H9 (cell line): Measurements from ENCODE around the gene ATF7. TPM values are rescaled to one million over a fixed set of nuclear protein-coding genes. Genes with fewer than 3 reads are reported as not detected.

Experiments
- DNase-seq: peaks from one replicate; pipeline ENCODE4 v3.0.0-alpha.2; 2017
- H2AFZ ChIP-seq: one replicate; pipeline ENCODE4 v1.6.1; 2013; ENCODE audit warnings: mild to moderate bottlenecking, low read length, control low read depth, moderate library complexity
- H2AK5ac ChIP-seq: 2 replicates; pipeline ENCODE4 v1.6.1; 2013; ENCODE audit warnings: low read length, control low read depth, mixed read lengths; ENCODE audit not compliant: insufficient read length
- H2BK120ac ChIP-seq: one replicate; pipeline ENCODE4 v1.6.1; 2013; ENCODE audit warnings: low read depth, mild to moderate bottlenecking, low read length, control low read depth, inconsistent platforms; ENCODE audit not compliant: poor library complexity, severe bottlenecking
- H2BK12ac ChIP-seq: 2 replicates; pipeline ENCODE4 v1.6.1; 2013; ENCODE audit warnings: low read length, control low read depth, mixed read lengths, low read depth; ENCODE audit not compliant: insufficient read length
- H2BK15ac ChIP-seq: 2 replicates; pipeline ENCODE4 v1.6.1; 2013; ENCODE audit warnings: low read depth, low read length, control low read depth
- H2BK20ac ChIP-seq: one replicate; pipeline ENCODE4 v1.6.1; 2013; ENCODE audit warnings: low read depth, mild to moderate bottlenecking, low read length, control low read depth, inconsistent platforms; ENCODE audit not compliant: poor library complexity, severe bottlenecking
- H2BK5ac ChIP-seq: 2 replicates; pipeline ENCODE4 v1.6.1; 2013; ENCODE audit warnings: low read length, control low read depth, mixed read lengths; ENCODE audit not compliant: insufficient read length
- H3K14ac ChIP-seq: 2 replicates; pipeline ENCODE4 v1.6.1; 2013; ENCODE audit warnings: low read length, control low read depth; ENCODE audit not compliant: insufficient read depth
- H3K18ac ChIP-seq: 2 replicates; pipeline ENCODE4 v1.6.1; 2013; ENCODE audit warnings: low read depth, mild to moderate bottlenecking, mixed read lengths, low read length, control low read depth; ENCODE audit not compliant: insufficient read length
- H3K23ac ChIP-seq: 2 replicates; pipeline ENCODE4 v1.6.1; 2013; ENCODE audit warnings: low read length, control low read depth, mixed read lengths, low read depth; ENCODE audit not compliant: insufficient read length
- H3K23me2 ChIP-seq: 2 replicates; pipeline ENCODE4 v1.6.1; 2013; ENCODE audit warnings: low read depth, mild to moderate bottlenecking, mixed read lengths, low read length, control low read depth; ENCODE audit not compliant: insufficient read length, poor library complexity, severe bottlenecking
- H3K27ac ChIP-seq: 2 replicates; pipeline ENCODE4 v1.5.1; 2013; ENCODE audit warnings: low read length, control low read depth, mixed read lengths, low read depth; ENCODE audit not compliant: insufficient read length
- H3K27me3 ChIP-seq: 2 replicates; pipeline ENCODE4 v1.6.1; 2013; ENCODE audit warnings: low read length, control low read depth, inconsistent platforms; ENCODE audit not compliant: insufficient read depth
- H3K4ac ChIP-seq: 2 replicates; pipeline ENCODE4 v1.6.1; 2013; ENCODE audit warnings: low read depth, mild to moderate bottlenecking, control low read depth, inconsistent platforms, low read length, moderate library complexity
- H3K4me1 ChIP-seq: 2 replicates; pipeline ENCODE4 v1.6.1; 2013; ENCODE audit warnings: low read length, control low read depth, inconsistent platforms; ENCODE audit not compliant: insufficient read depth
- H3K4me2 ChIP-seq: 2 replicates; pipeline ENCODE4 v1.6.1; 2013; ENCODE audit warnings: low read length, control low read depth, mixed read lengths; ENCODE audit not compliant: insufficient read length, insufficient read depth
- H3K56ac ChIP-seq: 2 replicates; pipeline ENCODE4 v1.6.1; 2013; ENCODE audit warnings: low read depth, mild to moderate bottlenecking, mixed read lengths, low read length, control low read depth; ENCODE audit not compliant: insufficient read length
- H3K79me1 ChIP-seq: 2 replicates; pipeline ENCODE4 v1.6.1; 2013; ENCODE audit warnings: low read depth, mild to moderate bottlenecking, moderate library complexity, low read length, control low read depth, inconsistent platforms; ENCODE audit not compliant: insufficient read depth, poor library complexity, severe bottlenecking
- H3K79me2 ChIP-seq: 2 replicates; pipeline ENCODE4 v1.6.1; 2013; ENCODE audit warnings: low read length, control low read depth, inconsistent platforms; ENCODE audit not compliant: insufficient read depth
- H3K9ac ChIP-seq: 2 replicates; pipeline ENCODE4 v1.6.1; 2013; ENCODE audit warnings: low read length, control low read depth, mixed read lengths; ENCODE audit not compliant: insufficient read length; ENCODE audit errors: extremely low read depth
- H3K9me3 ChIP-seq: one replicate; pipeline ENCODE4 v1.6.1; 2013; ENCODE audit warnings: low read depth, low read length, inconsistent platforms; ENCODE audit not compliant: control insufficient read depth
- H3T11ph ChIP-seq: one replicate; pipeline ENCODE4 v1.6.1; 2013; ENCODE audit warnings: mild to moderate bottlenecking, low read length, control low read depth, inconsistent platforms
- H4K20me1 ChIP-seq: one replicate; pipeline ENCODE4 v1.6.1; 2013; ENCODE audit not compliant: control insufficient read depth, insufficient read length, insufficient read depth
- H4K5ac ChIP-seq: 2 replicates; pipeline ENCODE4 v1.6.1; 2013; ENCODE audit warnings: low read depth, mild to moderate bottlenecking, mixed read lengths, low read length, control low read depth; ENCODE audit not compliant: insufficient read length
- H4K8ac ChIP-seq: replicated peaks from 2 replicates; pipeline ENCODE4 v1.6.1; 2013; ENCODE audit warnings: low read length, control low read depth, mixed read lengths, low read depth; ENCODE audit not compliant: insufficient read length
- H4K91ac ChIP-seq: 2 replicates; pipeline ENCODE4 v1.6.1; 2013; ENCODE audit warnings: low read depth, mild to moderate bottlenecking, moderate library complexity, mixed read lengths, low read length, control low read depth; ENCODE audit not compliant: insufficient read length
- H3K27ac Mint-ChIP-seq, 3 experiments: 2 replicates in 2 of 3; 3 replicates in 1 of 3; pipeline ENCODE4 v1.8.0; 2020 to 2021; ENCODE audit warnings: mixed read lengths in 3 of 3, mild to moderate bottlenecking in 1 of 3, moderate library complexity in 1 of 3
- H3K27me3 Mint-ChIP-seq: 2 replicates; pipeline ENCODE4 v1.8.0; 2021; ENCODE audit warnings: low read depth, mild to moderate bottlenecking, moderate library complexity, mixed read lengths
- H3K36me3 Mint-ChIP-seq, 3 experiments: 2 replicates in 2 of 3; 3 replicates in 1 of 3; pipeline ENCODE4 v1.8.0; 2020 to 2021; ENCODE audit warnings: low read depth in 3 of 3, mixed read lengths in 3 of 3; ENCODE audit not compliant: insufficient read depth in 1 of 3
- H3K4me1 Mint-ChIP-seq, 2 experiments: 2 replicates each; pipeline ENCODE4 v1.8.0; 2020; ENCODE audit warnings: mixed read lengths in 2 of 2
- H3K4me3 Mint-ChIP-seq, 2 experiments: 2 replicates in 1 of 2; 3 replicates in 1 of 2; pipeline ENCODE4 v1.8.0; 2020 to 2021; ENCODE audit warnings: mild to moderate bottlenecking in 2 of 2, mixed read lengths in 2 of 2, moderate library complexity in 1 of 2
- H3K9me3 Mint-ChIP-seq, 2 experiments: 2 replicates in 1 of 2; 3 replicates in 1 of 2; pipeline ENCODE4 v1.8.0; 2020; ENCODE audit warnings: mild to moderate bottlenecking in 2 of 2, mixed read lengths in 2 of 2, moderate library complexity in 1 of 2
- WGBS: extraction: QIAGEN DNeasy Blood & Tissue Kit; methylation state at CpG from one replicate; pipeline ENCODE4 v1.1.7; 2013; ENCODE audit warnings: missing lambda C conversion rate, low lambda C conversion rate, mixed read lengths; ENCODE audit not compliant: insufficient read length; ENCODE audit errors: extremely low coverage; 5-methylcytosine and 5-hydroxymethylcytosine counted together
- total RNA-seq: library from RNA; stranded (reverse); gene quantifications from 2 replicates; pipeline ENCODE4 v1.2.1, GENCODE V29; 2021
- TF ChIP-seq, protein P1 (sequence below): fragments of 200-600 bp; sonication (generic); conservative IDR thresholded peaks from 3 replicates; pipeline ENCODE4 v1.8.0; 2021; ENCODE audit warnings: antibody characterized with exemption, mild to moderate bottlenecking

ATF7 gene
- total RNA-seq, 1 experiment from 2014 or later = 17.7 TPM

DNA sequence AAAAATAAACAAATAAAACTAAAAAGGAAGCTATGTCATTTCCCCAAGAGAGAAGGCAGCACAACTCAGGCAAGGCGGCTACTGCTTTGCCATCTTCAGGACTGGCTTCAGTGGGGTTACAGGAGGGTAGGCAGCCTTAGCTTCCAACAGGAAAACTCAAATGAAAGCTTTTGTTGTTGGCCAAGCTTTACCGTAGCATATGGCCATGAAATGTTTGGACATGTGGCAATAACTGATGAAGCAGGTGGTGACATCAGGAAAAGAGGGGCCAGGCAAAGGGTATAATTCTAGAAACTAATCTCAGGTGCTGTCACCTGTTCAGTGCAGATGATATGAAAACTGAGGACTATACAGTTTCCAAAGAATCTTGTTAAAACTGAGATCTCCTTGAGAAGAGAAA lies 96.1 kb downstream of the ATF7 start:
- no CpG with 5 or more reads among the region's 2 CpGs for WGBS

More for the DNA sequence above, 96.1 kb downstream of the ATF7 start:
- Histone ChIP-seq H3K4me2 (no peak overlapping the region), H3K27ac (no peak overlapping the region), H3K56ac (no peak overlapping the region), H3K4me1 (no peaks in the 10 kb centered on the region), H3K23ac (no peak overlapping the region), H2AK5ac (no peak overlapping the region), H3K9ac (no peak overlapping the region), H3K23me2 (no peaks in the 10 kb centered on the region), H3T11ph (no peak overlapping the region), H3K79me1 (no peaks in the 10 kb centered on the region), H2BK20ac (no peak overlapping the region), H4K91ac (no peak overlapping the region), H4K20me1 (no peaks in the 10 kb centered on the region), H3K18ac (no peak overlapping the region), H4K8ac (no peak overlapping the region), H3K14ac (no peak overlapping the region), H2BK5ac (no peak overlapping the region), H3K9me3 (no peaks in the 10 kb centered on the region), H2BK120ac (no peak overlapping the region), H4K5ac (no peak overlapping the region), H2AFZ (no peak overlapping the region), H3K4ac (no peak overlapping the region), H3K27me3 (no peaks in the 10 kb centered on the region), H2BK15ac (no peak overlapping the region), H2BK12ac (no peak overlapping the region), H3K79me2 (no peaks in the 10 kb centered on the region)
- H3K27me3 Mint-ChIP-seq = no peaks in the 10 kb centered on the region
- no peak overlapping the region for H3K4me3 Mint-ChIP-seq
- peaks cover 12 to 39% (median 33%) of the 10 kb centered on the region in 3 experiments; a peak in 6 of 7 replicates for H3K36me3 Mint-ChIP-seq
- no peaks in the 10 kb centered on the region for H3K4me1 Mint-ChIP-seq
- TF ChIP-seq, protein P1, sequence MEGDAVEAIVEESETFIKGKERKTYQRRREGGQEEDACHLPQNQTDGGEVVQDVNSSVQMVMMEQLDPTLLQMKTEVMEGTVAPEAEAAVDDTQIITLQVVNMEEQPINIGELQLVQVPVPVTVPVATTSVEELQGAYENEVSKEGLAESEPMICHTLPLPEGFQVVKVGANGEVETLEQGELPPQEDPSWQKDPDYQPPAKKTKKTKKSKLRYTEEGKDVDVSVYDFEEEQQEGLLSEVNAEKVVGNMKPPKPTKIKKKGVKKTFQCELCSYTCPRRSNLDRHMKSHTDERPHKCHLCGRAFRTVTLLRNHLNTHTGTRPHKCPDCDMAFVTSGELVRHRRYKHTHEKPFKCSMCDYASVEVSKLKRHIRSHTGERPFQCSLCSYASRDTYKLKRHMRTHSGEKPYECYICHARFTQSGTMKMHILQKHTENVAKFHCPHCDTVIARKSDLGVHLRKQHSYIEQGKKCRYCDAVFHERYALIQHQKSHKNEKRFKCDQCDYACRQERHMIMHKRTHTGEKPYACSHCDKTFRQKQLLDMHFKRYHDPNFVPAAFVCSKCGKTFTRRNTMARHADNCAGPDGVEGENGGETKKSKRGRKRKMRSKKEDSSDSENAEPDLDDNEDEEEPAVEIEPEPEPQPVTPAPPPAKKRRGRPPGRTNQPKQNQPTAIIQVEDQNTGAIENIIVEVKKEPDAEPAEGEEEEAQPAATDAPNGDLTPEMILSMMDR = no peak
- no peak overlapping the region for H3K27ac Mint-ChIP-seq
- no peak for DNase-seq
- no peaks in the 10 kb centered on the region for H3K9me3 Mint-ChIP-seq
